Medulla oblongata (tissue), 1 donor: ENCODE data around the gene GLUD1.
A peak's percentile ranks its signal among the peaks of the same experiment; 100 is the strongest.
"Not testable (repeated sequence)": the region's sequence is repeated elsewhere in the genome, so short reads cannot be mapped to it uniquely, and the experiment has no call there.

Experiments
- DNase-seq: peaks from one replicate; pipeline ENCODE4 v3.0.0-alpha.2; 2015; ENCODE audit errors: extremely low spot score

The GLUD1 gene

DNA sequence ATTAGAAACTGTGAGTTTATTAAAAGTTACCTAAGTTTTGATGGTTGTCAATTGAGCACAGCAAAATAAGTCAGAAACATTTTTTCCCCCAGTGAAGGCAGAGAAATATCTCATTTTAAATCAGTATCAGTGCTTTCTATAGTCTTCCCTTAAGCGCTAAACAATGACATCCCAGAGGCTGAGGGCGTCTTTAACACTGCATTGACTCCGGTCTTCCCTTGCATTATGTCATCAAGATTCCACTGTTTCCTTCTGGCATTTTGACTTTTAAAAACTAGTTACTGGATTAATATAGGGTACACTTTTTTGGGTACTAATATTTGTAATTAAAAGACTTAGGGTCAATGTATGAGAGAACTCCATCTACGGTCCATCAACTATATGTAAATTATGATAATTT lies 3.9 kb downstream of the GLUD1 start:
- no peak for DNase-seq

- DNase-seq = no peak
Observed at GRCh38 chr10:87089746-87090145, 4.9 kb downstream of the GLUD1 start.

- no peak for DNase-seq
Observed at GRCh38 chr10:87085537-87085936, 9.1 kb downstream of the GLUD1 start.

- DNase-seq = not testable (repeated sequence)
Observed at GRCh38 chr10:87084291-87084782, 10.3 kb downstream of the GLUD1 start.

DNA sequence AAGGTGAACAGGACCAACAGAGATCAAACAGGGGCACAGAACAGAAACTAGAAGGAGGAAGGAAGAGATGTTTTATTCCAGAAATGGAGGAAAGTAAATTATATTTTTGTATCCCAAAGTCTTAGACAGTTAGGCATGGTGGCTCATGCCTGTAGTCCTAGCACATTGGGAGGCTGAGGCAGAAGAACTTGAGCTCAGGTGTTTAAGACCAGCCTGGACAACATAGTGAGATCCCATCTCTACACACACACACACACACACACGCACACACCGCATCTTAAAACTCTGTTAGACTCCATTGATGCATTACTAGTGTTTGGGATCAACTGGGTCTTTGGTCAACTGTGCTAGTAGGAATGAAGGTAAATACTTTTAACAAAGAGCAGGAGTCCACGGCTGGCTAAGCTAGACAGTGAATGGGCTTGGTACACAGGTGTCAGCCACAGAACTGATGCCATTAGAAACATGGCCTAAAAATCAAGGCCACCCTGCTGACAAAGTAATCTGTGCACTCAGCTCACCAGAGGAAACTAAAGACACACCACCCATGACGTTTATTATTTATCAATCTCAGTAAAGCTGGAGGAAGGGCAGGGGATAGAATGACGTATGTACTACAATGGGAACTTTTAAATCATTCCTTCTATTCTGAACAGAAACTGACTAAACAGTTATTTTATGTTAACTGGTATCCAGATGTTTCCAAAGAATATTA lies 10.9 kb downstream of the GLUD1 start:
- not testable (repeated sequence) for DNase-seq

GRCh38 chr10:87082219-87082618 lies 12.4 kb downstream of the GLUD1 start:
- not testable (repeated sequence) for DNase-seq

DNA sequence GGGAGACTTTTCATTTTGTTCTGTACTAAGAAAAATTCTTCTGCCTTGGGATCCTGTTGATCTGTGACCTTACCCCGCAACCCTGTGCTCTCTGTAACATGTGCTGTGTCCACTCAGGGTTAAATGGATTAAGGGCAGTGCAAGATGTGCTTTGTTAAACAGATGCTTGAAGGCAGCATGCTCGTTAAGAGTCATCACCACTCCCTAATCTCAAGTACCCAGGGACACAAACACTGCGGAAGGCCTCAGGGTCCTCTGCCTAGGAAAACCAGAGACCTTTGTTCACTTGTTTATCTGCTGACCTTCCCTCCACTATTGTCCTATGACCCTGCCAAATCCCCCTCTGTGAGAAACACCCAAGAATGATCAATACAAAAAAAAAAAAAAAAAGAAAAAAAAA lies 13.1 kb downstream of the GLUD1 start:
- not testable (repeated sequence) for DNase-seq

DNA sequence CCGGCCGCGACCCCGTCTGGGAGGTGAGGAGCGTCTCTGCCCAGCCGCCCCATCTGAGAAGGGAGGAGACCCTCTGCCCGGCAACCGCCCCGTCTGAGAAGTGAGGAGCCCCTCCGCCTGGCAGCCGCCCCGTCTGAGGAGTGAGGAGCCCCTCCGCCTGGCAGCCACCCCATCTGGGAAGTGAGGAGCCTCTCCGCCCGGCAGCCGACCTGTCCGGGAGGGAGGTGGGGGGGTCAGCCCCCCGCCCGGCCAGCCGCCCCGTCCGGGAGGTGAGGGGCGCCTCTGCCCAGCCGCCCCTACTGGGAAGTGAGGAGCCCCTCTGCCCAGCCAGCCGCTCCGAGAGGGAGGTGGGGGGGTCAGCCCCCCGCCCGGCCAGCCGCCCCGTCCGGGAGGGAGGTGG lies 14.0 kb downstream of the GLUD1 start:
- not testable (repeated sequence) for DNase-seq

DNA sequence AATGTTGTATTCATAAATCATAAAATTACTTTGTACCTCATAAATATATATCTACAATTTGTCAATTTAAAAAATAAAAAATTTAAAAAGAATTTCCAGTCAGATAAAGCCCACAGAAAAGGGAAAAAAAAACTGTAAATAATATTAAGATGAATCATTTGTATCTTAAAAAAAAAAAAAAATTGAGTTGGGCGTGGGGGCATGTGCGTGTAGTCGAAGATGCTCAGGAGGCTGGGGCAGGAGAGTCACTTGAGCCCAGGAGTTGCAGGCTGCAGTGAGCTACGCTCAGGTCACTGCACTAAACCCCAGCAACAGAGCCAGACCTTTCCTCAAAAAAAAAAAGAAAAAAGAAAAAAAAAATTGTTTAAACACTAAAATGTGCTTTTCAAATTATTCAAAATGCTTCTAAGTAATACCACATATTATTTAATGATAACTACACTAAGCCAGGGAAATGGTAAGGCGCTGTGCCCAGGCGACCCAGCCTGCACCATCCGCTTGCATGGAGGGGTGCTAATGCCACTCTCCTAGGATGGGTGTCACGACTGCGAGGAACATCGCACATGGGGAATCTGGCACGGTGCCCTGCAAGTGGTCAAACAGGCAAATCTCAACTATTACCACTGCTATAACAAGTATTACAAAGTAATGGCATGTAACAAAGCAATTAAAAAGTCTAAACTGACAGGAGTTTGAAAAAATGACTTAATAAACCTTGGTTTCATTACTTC lies 15.4 kb downstream of the GLUD1 start:
- DNase-seq = no peak

- DNase-seq = not testable (repeated sequence)
Observed at GRCh38 chr10:87076421-87076820, 18.2 kb downstream of the GLUD1 start.

- no peak for DNase-seq
Observed at GRCh38 chr10:87072449-87072848, 22.2 kb downstream of the GLUD1 start.

- no peak for DNase-seq
Observed at GRCh38 chr10:87068281-87068680, 26.4 kb downstream of the GLUD1 start.

- DNase-seq = no peak
Observed at GRCh38 chr10:87066865-87067264, 27.8 kb downstream of the GLUD1 start.

- no peak for DNase-seq
Observed at GRCh38 chr10:87066178-87066577, 28.5 kb downstream of the GLUD1 start.

GRCh38 chr10:87064651-87065050 lies 30.0 kb downstream of the GLUD1 start:
- DNase-seq = peak; percentile 71

- DNase-seq = no peak
Observed at GRCh38 chr10:87060280-87060928, 34.2 kb downstream of the GLUD1 start.

DNA sequence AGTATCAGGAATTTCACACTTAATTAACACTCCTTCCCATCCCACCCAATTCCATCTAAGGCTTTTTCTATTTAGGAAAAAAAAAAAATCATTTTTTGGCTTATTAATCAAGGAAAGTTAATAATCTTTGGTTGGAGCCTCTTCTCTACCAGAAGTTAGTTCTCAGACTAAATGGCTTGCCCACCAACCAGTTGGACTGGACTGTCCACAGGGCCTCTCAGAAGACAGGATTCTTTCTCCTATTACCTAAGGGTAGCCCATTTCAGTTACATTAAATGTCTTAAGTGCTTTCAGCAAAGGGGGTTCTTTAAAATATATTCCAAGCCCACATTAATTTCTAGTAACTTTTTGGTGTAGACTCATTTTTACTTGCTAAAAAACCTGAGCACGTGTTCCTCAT lies 35.2 kb downstream of the GLUD1 start:
- DNase-seq = no peak

DNA sequence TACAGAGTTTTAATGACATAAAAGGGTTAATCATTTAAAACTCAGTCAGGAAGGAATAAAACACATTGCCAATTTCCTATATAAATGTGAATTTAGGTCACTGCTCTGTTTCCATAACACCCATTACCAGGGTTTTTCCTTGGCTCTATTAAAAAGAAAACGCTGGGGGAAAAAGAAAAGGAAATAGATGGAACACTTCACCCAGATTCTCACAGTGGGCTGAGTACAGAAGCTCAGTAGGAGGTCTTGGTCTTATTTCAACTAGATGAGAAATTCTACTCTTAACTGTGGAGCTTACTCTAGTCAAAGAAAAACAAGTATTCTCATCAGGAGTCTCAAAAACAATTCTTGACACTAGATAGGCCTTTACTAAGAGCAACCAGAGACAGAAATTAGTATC lies 36.5 kb downstream of the GLUD1 start:
- peak; percentile 66 for DNase-seq

- peak; percentile 61 for DNase-seq
Observed at GRCh38 chr10:87054373-87055295, 40.0 kb downstream of the GLUD1 start.

DNA sequence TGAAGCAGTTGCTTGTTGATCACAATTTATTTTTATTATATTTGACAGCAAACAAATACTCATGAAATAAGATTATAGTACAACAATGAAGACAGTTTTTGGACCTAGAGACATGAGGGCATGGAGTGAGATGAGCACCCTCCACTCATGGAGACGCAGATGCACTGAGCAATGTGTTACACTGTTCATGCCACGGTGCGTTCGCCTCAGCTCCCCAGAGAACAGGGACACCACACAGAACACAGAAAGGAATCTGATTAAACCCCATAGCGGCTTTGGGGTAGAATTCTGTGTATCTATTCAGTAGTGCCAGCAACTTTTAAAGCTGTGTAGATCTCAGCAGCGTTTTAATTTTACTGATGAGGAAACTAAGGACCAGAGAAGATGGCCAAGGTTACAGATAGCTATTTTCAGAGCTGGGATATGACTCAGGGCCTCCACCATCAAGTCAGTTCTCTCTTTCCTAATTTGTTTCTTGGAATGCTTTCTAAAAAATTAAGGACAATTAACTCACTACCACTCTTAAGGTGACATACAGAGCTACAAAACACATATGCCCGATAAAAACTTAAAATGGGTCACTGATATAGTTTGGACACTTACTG lies 41.0 kb downstream of the GLUD1 start:
- DNase-seq = peak; percentile 50

DNA sequence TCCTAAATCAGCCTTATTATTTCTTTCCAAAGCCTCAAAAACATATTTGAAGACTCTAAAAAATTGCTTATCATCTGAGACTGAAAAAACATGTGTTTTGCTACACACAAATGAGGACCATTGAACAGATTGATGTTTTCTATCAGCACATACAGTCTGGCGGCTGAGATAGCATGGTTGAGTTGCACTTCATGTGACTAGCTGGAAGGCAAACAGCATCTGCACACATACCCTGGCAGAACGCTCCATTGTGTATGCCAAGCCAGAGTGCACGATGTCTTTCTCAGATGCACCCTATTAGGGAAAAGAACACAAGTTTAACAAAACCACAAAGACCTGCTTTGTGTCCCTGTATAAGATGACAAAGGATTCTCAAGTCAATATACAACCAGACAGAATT lies 41.5 kb downstream of the GLUD1 start:
- DNase-seq = peak; percentile 86
